Keratinocyte (primary cell): ENCODE measurements around the gene SCARB1. TPM values are rescaled to one million over a fixed set of nuclear protein-coding genes. Genes with fewer than 3 reads are reported as not detected.

Source experiments
- DNase-seq: peaks from one replicate; pipeline ENCODE4 v3.0.0-alpha.2; 2011; ENCODE audit warnings: low read depth, missing footprints, low spot score
- FAIRE-seq: peaks from 2 replicates; lab custom pipeline; 2011; peaks lifted over from hg19 to GRCh38; lab: Jason Lieb, UNC
- H2AFZ ChIP-seq: 2 replicates; pipeline ENCODE4 v1.6.0; 2012; ENCODE audit warnings: low read length, control low read depth, inconsistent platforms; ENCODE audit not compliant: control insufficient read depth
- H3K27ac ChIP-seq: 2 replicates; pipeline ENCODE4 v1.5.1; 2011; ENCODE audit warnings: low read length; ENCODE audit not compliant: control insufficient read depth, insufficient read depth
- H3K27me3 ChIP-seq: 3 replicates; pipeline ENCODE4 v1.6.0; 2011; ENCODE audit warnings: low read length; ENCODE audit not compliant: control insufficient read depth, insufficient read depth; ENCODE audit errors: extremely low read depth
- H3K36me3 ChIP-seq, 2 experiments: 2 replicates in 1 of 2; 3 replicates in 1 of 2; pipeline ENCODE4 v1.5.1; 2011; ENCODE audit warnings: low read length in 2 of 2, mild to moderate bottlenecking in 1 of 2; ENCODE audit not compliant: control insufficient read depth in 2 of 2, insufficient read depth in 2 of 2; ENCODE audit errors: extremely low read depth in 1 of 2
- H3K4me1 ChIP-seq: 3 replicates; pipeline ENCODE4 v1.5.1; 2011; ENCODE audit warnings: low read length; ENCODE audit not compliant: control insufficient read depth, insufficient read depth; ENCODE audit errors: extremely low read depth
- H3K4me2 ChIP-seq: 3 replicates; pipeline ENCODE4 v1.6.0; 2011; ENCODE audit warnings: low read depth, low read length; ENCODE audit not compliant: control insufficient read depth, insufficient read depth; ENCODE audit errors: extremely low read depth
- H3K4me3 ChIP-seq, 3 experiments: fragments of 200-600 bp in 1 of 3; sonication (generic) in 1 of 3; 2 replicates in 2 of 3; 3 replicates in 1 of 3; pipeline ENCODE4 v1.5.1; 2011 to 2016; ENCODE audit warnings: low read length in 3 of 3, mild to moderate bottlenecking in 3 of 3, control low read depth in 2 of 3, inconsistent platforms in 1 of 3, low read depth in 1 of 3, mixed read lengths in 1 of 3, mixed run types in 1 of 3, moderate library complexity in 1 of 3; ENCODE audit not compliant: control insufficient read depth in 2 of 3, insufficient read depth in 2 of 3; ENCODE audit errors: extremely low read depth in 1 of 3
- H3K79me2 ChIP-seq: 2 replicates; pipeline ENCODE4 v1.6.0; 2012; ENCODE audit warnings: low read length; ENCODE audit not compliant: control insufficient read depth, insufficient read depth
- H3K9ac ChIP-seq: 3 replicates; pipeline ENCODE4 v1.6.0; 2011; ENCODE audit warnings: low read length; ENCODE audit not compliant: control insufficient read depth, insufficient read depth; ENCODE audit errors: extremely low read depth
- H3K9me1 ChIP-seq: 3 replicates; pipeline ENCODE4 v1.6.0; 2011; ENCODE audit warnings: low read length; ENCODE audit not compliant: control insufficient read depth, insufficient read depth; ENCODE audit errors: extremely low read depth
- H3K9me3 ChIP-seq: 2 replicates; pipeline ENCODE4 v1.5.1; 2012; ENCODE audit warnings: low read depth, low read length; ENCODE audit not compliant: control insufficient read depth
- H4K20me1 ChIP-seq: 3 replicates; pipeline ENCODE4 v1.6.0; 2011; ENCODE audit warnings: low read length; ENCODE audit not compliant: control insufficient read depth, insufficient read depth; ENCODE audit errors: extremely low read depth
- EZH2 ChIP-seq: IDR thresholded peaks from one replicate; pipeline ENCODE4 v1.6.1; 2012; ENCODE audit warnings: inconsistent platforms, mild to moderate bottlenecking, low read length, moderate library complexity
- dilution Hi-C: fragments of 300-500 bp; cut with MboI; formaldehyde crosslinking; loops from one replicate; pipeline ENCODE4 v1.7.0; 2020; ENCODE audit warnings: low sequenced_read_pairs; ENCODE audit not compliant: extremely low pct_ligation_motif_present
- polyA plus RNA-seq, 5 experiments: library from polyadenylated mRNA; depleted of rRNA in 3 of 5; stranded (reverse) in 3 of 5; stranded (forward) in 1 of 5; unstranded in 1 of 5; fragments of >200 nt; gene quantifications; 1 replicate in 1 of 5; 2 replicates in 3 of 5; 3 replicates in 1 of 5; pipeline versions ENCODE4 v1.2.1 to v1.2.3, GENCODE V29; 2011 to 2012; ENCODE audit warnings: missing spikeins in 2 of 5, low read depth in 1 of 5, low replicate concordance in 1 of 5
- TF ChIP-seq, protein P1 (sequence below), 3 experiments: IDR thresholded peaks in 1 of 3; conservative IDR thresholded peaks in 1 of 3; optimal IDR thresholded peaks in 1 of 3; 2 replicates in 2 of 3; 3 replicates in 1 of 3; pipeline versions ENCODE3 to v1.5.1; 2011; ENCODE audit warnings: low read length in 3 of 3, mild to moderate bottlenecking in 3 of 3, moderate library complexity in 2 of 3, control low read depth in 1 of 3, inconsistent platforms in 1 of 3; ENCODE audit not compliant: insufficient read depth in 2 of 3; ENCODE audit errors: extremely low read depth in 1 of 3

SCARB1 gene
- polyA plus RNA-seq, 1 donor (not counting 4 experiments of a cell fraction or from before 2014, with no cell fraction given) = 40.9 TPM

DNA sequence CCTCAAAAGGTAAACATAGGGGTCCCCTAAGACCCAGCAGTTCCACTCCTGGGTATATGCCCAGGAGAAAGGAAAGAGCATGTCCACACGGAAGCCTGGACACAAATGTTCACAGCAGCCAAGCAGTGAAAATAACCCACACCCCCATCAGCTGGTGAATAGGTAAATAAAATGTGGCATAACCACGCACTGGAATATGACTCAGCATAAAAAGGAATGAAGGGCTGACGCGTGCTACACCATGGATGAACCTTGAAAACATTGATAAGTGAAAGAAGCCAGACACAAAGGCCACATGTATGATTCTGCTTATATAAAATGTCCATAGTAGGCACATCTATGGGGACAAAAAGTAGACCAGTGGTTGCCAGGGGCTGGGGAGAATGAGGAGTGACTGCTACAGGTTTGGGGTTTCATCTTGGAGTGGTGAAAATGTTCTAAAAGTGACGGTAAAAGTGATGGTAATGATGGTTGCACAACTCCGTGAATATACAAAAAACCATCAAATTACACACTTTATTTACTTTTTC, 3.8 kb upstream of the SCARB1 start:
- H3K9me1 ChIP-seq = peaks cover under 1% of the 10 kb centered on the region
- dilution Hi-C loops = no loop called here
- H2AFZ ChIP-seq = no peak overlapping the region
- H3K4me3 ChIP-seq = no peak overlapping the region
- H3K4me2 ChIP-seq = no peak overlapping the region
- no peak overlapping the region for H3K9ac ChIP-seq
- H3K27ac ChIP-seq = no peak overlapping the region
- peaks cover 12% of the 10 kb centered on the region for H3K79me2 ChIP-seq
- H3K36me3 ChIP-seq = no peaks in the 10 kb centered on the region
- no peak for FAIRE-seq
- peaks cover 26% of the 10 kb centered on the region for H3K4me1 ChIP-seq
- no peaks in the 10 kb centered on the region for H4K20me1 ChIP-seq
- no peaks in the 10 kb centered on the region for H3K27me3 ChIP-seq
- no peaks in the 10 kb centered on the region for H3K9me3 ChIP-seq
- TF ChIP-seq, protein P1, sequence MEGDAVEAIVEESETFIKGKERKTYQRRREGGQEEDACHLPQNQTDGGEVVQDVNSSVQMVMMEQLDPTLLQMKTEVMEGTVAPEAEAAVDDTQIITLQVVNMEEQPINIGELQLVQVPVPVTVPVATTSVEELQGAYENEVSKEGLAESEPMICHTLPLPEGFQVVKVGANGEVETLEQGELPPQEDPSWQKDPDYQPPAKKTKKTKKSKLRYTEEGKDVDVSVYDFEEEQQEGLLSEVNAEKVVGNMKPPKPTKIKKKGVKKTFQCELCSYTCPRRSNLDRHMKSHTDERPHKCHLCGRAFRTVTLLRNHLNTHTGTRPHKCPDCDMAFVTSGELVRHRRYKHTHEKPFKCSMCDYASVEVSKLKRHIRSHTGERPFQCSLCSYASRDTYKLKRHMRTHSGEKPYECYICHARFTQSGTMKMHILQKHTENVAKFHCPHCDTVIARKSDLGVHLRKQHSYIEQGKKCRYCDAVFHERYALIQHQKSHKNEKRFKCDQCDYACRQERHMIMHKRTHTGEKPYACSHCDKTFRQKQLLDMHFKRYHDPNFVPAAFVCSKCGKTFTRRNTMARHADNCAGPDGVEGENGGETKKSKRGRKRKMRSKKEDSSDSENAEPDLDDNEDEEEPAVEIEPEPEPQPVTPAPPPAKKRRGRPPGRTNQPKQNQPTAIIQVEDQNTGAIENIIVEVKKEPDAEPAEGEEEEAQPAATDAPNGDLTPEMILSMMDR (optimal IDR thresholded peaks at IDR 0.05 in 1 of 3, IDR thresholded peaks at IDR 0.05 in 1 of 3, conservative IDR thresholded peaks at IDR 0.05 in 1 of 3; ENCODE audit: extremely low read depth in 1 of 3, insufficient read depth in 2 of 3, low read length in 3 of 3) = no peak
- no peak for TF ChIP-seq EZH2
- DNase-seq = no peak

DNA sequence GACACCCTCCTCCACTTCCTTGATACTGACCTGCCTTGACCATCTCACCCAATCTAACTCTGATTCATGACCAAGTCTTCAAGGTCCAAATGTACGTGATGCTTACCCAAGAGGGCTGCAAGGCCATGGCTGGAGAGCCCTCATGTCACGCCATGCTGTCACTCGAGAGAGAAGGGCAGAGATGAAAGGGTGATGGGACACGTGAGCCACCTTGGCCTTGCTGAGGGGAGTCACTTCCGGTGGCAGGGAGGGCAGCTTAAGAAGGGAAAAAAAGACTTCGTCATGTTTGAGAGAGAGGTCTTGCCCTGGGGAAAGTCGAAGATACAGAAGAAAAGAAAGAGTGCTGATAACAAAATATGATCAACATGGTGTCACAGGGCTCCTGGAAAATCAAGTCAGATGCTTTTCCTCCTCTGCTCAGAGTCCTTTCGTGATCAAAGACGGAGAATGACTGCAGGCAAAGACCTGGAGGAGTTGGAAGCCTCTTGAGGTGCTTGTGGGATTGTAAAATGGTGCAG, 3.3 kb upstream of the SCARB1 start:
- Histone ChIP-seq H3K79me2 (peaks cover 17% of the 10 kb centered on the region), H3K9me1 (peaks cover 5% of the 10 kb centered on the region), H3K4me2 (no peak overlapping the region), H3K4me1 (peaks cover 32% of the 10 kb centered on the region), H3K4me3 (no peak overlapping the region), H2AFZ (no peak overlapping the region), H3K27me3 (no peaks in the 10 kb centered on the region), H4K20me1 (peaks cover 1% of the 10 kb centered on the region), H3K36me3 (peaks cover 0 to 4% of the 10 kb centered on the region in 2 experiments), H3K9me3 (no peaks in the 10 kb centered on the region), H3K27ac (no peak overlapping the region), H3K9ac (no peak overlapping the region)
- no peak for TF ChIP-seq EZH2
- TF ChIP-seq, protein P1 (optimal IDR thresholded peaks at IDR 0.05 in 1 of 3, IDR thresholded peaks at IDR 0.05 in 1 of 3, conservative IDR thresholded peaks at IDR 0.05 in 1 of 3; ENCODE audit: extremely low read depth in 1 of 3, insufficient read depth in 2 of 3, low read length in 3 of 3) = no peak
- DNase-seq = no peak
- no peak for FAIRE-seq
- dilution Hi-C loops = no loop called here
